ENCODE measurements around the gene PKD2L2.
"Not testable (repeated sequence)": the region's sequence is repeated elsewhere in the genome, so short reads cannot be mapped to it uniquely, and the experiment has no call there.

PKD2L2 gene

DNA sequence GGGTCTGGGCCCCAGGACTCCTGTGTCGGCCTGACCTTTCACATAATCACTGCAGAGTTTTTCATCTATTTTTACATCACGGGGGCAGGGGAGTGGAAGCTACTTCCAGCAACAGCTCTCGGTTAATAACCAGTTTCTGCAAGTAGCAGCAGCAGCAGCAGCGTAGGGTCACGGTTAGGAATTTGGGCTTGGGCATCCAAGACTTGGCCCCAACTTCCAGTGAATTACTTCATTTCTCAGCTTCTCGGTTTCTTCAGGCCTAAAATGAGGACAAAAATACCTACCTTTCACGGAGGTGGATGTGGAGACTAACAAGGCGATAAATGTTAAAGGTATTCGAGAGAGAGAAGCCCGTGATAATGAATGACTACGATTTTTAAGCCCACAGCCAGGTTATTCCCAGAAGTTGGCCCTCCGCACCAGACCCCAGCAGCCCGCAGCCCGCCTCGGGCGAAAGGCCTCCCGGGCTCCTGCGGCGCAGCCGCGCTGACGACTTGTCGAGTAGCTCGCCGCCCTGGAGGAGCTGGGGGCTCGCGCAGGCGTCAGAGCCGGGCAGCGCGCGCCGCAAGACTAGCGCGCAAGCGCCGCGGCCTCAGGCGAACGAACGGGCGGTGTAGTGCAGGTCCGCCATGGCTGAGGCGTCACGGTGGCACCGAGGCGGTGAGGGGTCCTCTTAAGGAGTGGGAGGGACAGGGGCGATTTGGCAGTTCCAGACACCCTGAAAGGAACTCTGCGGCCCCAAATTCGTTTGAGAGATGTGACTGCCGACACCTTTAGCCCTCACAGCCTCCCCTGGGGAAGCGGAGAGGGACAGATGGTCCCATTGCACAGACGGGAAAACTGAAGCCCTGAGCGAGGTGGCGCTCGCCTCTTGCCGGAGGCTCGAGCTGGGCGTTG, at the start of gene PKD2L2:
PKD2L2 (plus strand) TSS at position 595 of the 897 bp plus-strand sequence; CDS start at position 630, 35 bp downstream.
- peak within 1 kb of the TSS; percentile 59 for H3K4me3 ChIP-seq (ENCODE audit: low read depth, low read length)
- peak; percentile 61 for DNase-seq (ENCODE audit: low read depth)

DNA sequence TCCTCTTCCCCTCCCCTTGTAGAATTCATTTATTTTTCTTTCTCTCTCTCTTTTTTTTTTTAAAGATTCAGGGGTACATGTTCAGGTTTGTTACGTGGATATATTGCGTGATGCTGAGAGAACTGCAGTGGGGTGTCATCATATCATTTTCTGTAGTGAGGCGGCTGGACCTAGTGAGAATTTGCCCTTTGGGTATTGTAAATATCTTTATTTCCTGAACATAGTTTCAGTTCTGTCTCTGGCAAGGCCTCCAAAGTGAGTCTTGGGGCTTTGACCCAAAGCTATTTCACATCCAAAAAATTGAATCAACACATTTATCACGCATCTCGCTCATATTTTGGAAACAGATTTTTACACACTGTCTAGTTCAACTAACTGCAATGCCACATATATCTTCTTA, 47.0 kb upstream of the PKD2L2 start:
- H3K4me3 ChIP-seq (ENCODE audit: low read depth, low read length): no peak overlapping the region
- DNase-seq (ENCODE audit: low read depth): no peak

DNA sequence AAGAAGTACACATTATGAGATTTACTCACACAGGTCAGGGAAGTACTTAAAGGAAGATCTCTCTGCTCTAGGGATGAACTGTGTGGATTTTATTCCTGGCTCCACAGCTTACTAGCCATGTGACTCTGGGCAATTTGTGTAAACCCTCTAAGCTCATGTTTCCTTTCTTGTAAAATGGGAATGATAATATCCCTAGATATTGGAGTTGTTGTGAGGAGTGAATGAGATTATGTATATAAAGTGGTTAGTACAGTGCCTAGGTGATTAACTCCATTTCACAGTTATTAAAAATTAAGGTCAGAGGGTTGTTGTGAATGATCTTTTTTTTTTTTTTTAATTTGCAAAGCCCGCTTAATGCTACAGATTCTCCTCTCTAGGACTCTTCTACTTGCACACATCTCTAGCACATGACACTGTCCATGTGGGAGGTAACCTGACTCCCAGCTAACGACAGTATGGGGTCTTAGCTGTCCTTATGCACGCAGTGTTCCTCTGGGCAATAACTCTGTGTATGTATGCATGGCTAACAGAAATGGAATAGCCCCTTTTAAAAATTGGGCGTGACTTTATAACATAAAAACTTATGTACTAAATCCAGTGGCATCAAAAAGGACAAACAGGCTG, 45.5 kb upstream of the PKD2L2 start:
- DNase-seq (ENCODE audit: low read depth): no peak
- no peak overlapping the region for H3K4me3 ChIP-seq (ENCODE audit: low read depth, low read length)

DNA sequence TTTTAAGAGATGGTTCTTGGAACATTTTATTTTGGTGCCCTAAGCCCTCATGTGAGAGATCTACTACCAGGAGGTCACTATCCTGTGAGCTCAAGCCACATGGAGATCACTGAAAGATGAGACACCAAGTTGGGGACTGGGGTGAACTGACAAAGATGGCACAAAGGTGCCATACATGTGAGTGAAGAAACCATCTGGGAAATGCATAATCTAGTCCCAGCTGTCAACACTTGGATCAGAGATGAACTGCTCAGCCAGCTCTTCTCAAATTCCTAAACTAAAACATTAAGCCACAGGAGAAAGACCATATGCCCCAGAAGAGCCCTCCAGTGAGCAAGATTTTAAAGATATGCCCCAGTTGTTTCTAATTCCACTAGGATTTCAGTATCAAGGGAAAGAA, 43.8 kb upstream of the PKD2L2 start:
- no peak overlapping the region for H3K4me3 ChIP-seq (ENCODE audit: low read depth, low read length)
- no peak for DNase-seq (ENCODE audit: low read depth)

DNA sequence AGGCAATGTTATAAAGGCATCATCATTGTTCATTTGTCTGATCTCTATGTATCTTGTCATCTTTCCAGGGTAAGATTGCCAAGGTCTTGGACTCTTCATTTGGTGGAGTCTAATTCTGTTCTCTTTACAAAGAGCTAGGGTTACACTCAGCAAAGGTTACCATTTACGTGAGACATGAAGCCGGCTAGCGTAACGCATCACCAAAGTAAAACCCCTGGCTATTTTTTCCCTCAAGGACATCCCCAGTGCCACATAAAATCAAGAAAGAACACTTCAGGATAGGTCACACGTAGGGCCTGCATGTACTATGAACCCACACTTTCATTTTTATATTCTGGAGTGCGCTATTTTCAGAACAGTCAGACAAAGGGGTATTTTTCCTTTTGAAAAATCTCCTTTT, 41.6 kb upstream of the PKD2L2 start:
- no peak overlapping the region for H3K4me3 ChIP-seq (ENCODE audit: low read depth, low read length)
- no peak for DNase-seq (ENCODE audit: low read depth)

DNA sequence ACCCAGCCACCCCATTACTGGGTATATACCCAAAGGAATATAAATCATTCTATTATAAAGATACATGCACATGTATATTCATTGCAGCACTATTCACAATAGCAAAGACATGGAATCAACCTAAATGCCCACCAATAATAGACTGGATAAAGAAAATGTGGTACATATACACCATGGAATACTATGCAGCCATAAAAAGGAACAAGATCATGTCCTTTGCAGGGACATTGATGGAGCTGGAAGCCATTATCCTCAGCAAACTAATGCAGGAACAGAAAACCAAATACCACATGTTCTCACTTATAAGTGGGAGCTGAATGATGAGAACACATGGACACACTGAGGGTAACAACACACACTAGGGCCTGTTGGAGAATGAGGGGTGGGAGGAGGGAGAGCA, 36.1 kb upstream of the PKD2L2 start:
- not testable (repeated sequence) for DNase-seq (ENCODE audit: low read depth)

DNA sequence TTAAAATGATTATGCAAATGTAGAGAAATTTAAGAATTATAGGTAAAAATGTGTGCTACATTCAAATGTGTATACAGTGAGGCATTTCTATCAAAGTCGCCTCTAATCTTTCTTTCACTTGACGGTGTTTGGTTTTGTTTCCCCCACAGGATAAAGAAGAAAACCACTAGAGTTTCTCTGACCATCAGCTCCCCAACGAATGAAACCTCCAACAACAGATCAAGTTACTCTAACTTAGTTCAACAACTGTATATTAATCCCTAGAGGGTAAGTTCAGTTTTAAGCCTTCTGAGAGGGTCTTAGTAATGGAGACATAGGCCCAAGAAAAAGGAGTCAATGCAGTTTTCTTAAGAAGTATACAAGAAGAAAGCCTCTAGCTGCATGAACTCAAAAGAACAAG, 33.1 kb upstream of the PKD2L2 start:
- DNase-seq (ENCODE audit: low read depth): no peak

More for the DNA sequence above, 36.1 kb upstream of the PKD2L2 start:
- not testable (repeated sequence) for H3K4me3 ChIP-seq (ENCODE audit: low read depth, low read length)

DNA sequence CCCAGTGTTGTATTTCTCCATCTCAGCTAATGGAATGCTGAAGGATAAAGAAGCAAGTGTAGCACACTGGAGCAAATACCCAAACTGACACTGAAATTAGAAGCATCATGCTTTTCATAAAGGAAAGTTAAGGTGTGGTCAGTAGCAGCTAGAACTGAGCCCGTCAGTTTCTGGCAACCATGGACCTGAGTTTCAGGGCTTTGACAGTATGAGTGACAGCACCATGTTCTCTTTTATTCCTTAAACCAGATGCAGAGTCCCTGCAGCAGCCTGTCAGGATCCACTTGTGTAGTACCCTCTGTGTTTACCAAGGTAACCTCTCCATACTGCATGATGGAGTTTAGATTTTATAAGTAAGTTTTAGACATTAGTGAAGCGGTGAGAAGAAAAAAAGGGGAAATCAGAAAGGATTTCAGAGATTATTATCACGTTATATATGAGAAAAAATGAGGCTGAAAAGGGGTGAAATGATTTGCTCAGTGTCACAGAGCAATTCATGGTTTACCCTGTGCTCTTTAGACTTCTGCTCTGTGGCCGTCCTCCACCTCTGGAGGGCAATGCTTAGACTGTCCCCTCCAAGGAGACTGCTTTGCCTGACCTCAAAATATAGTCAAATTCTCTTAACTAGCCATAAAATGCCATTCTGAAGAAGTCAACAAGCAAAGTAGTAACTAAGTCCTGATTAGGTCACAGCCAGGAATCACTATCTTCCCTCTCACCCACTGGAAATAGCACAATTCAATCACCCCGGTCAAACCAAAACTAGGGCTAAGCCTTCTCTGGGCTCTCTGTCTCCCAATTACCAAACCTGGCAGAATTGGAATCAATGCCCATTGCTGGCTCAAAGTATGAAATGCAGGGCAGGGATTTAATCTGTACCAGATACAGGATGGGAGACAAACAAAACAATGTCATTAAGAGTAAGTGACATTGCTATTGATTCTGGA, 32.1 kb upstream of the PKD2L2 start:
- no peak overlapping the region for H3K4me3 ChIP-seq (ENCODE audit: low read depth, low read length)
- DNase-seq (ENCODE audit: low read depth): no peak

More for the DNA sequence above, 33.1 kb upstream of the PKD2L2 start:
- H3K4me3 ChIP-seq (ENCODE audit: low read depth, low read length): no peak overlapping the region

DNA sequence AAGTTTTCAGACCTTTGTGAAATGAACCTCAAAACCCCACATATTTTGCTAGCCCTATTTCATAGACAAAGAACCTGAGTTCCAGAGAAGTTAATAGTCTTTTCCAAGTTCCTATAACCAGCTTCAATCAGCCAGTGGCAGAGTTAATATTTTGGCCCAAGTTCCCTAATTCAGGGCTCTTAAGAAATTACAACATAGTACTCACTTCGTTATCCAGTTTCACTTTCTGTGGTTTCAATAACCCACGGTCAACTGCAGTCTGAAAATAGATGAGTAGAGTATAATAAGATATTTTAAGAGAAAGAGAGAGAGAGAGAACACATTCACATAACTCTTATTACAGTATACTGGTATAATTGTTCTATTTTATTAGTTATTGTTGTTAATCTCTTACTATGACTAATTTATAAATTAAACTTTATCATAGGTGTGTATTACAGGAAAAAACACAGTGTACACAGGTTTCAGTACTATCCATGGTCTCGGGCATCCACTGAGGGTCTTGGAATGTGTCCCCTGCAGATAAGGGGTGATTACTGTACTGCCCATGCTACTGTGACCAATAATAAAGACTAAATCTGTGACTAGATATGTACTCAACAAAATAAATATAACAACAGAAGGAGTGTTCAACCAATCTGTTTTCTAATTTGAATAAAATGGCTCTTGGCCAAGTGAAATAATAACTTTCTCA, 30.9 kb upstream of the PKD2L2 start:
- DNase-seq (ENCODE audit: low read depth): no peak
- no peak overlapping the region for H3K4me3 ChIP-seq (ENCODE audit: low read depth, low read length)

DNA sequence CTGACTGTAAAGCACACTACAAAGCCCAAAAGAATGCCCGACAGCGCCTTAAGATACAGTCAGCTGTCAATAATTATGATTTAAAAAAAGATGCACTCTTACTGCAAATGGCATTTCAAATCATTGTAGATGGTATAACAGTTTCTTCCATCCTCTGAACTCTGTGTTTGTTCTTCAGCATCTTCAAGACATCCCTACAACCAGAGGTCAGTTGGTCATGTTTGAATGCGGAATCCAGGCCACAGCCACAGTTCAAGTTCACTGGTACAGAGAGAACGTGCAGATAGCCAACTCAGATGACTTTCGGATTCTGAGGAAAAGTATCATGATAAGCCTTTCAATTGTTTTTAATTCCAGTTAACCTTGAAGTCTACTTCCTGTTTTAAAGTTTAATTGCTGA, 30.3 kb upstream of the PKD2L2 start:
- no peak for DNase-seq (ENCODE audit: low read depth)
- no peak overlapping the region for H3K4me3 ChIP-seq (ENCODE audit: low read depth, low read length)

DNA sequence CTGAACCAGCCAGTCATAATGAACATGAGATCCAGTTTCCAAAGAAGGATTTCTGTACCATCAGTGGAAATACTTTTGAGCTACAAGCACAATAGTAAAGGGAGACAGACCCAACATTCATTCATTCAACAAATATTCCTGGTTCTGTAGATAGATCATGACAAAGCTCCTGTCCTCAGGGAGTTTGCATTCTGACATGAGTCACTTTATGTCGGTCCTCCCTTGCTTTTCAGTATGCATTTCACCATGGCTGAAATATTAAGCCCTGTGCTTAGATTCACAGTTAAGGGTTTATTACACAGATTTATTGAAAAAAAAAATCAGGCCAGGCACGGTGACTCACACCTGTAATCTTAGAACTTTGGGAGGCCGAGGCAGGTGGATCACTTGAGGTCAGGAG, 27.0 kb upstream of the PKD2L2 start:
- no peak for DNase-seq (ENCODE audit: low read depth)

DNA sequence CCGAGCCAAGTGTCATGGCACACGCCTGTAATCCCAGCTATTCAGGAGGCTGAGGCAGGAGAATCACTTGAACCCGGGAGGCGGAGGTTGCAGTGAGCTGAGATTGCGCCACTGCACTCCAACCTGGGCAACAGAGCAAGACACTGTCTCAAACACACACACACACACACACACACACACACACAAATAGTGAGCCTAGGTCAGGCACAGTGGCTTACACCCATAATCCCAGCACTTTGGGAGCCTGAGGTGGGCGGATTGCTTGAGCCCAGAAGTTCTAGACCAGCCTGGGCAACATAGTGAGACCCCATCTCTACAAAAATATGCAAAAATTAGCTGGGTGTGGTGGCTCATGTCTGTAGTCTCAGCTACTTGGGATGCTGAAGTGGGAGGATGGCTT, 25.6 kb upstream of the PKD2L2 start:
- H3K4me3 ChIP-seq (ENCODE audit: low read depth, low read length); DNase-seq (ENCODE audit: low read depth): not testable (repeated sequence)

More for the DNA sequence above, 27.0 kb upstream of the PKD2L2 start:
- H3K4me3 ChIP-seq (ENCODE audit: low read depth, low read length): no peak overlapping the region

DNA sequence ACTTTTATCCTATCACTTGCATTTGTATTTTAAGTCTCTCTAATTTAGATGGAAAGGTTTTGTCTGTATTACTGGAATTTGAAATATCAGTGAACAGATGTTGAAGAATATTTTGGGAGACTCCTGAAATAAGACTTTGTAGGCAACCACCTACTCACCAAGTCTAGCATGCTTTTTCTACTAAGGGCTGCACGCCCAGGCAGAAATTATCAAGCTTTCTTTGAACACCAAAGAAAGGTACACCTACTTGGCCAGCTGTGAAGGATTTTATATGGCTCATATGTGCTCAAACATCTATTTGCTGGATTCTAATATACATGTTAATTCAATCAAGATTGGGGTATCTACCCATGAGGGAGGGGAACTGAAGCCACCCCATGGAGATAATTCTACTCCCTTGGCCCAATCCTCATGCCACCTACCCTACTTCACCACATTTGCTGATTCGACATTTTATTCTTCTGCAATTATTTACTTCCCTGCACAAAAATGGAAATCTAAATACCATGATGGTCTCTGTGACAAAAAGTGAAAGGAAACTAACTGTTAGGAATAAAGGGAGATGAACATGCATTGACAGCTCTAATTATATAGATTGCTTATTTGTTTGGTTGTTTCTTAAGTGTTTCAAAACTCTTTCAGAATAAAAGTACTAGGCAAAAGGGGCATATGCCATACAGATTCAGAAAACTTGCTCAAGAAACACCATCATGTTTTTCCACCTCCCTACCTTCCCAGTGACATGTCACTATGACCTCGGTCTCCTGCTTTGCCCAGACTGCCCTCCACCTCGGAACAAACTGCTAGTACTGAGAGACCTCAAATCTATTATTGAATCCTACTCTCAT, 22.5 kb upstream of the PKD2L2 start:
- H3K4me3 ChIP-seq (ENCODE audit: low read depth, low read length): no peak overlapping the region
- no peak for DNase-seq (ENCODE audit: low read depth)

DNA sequence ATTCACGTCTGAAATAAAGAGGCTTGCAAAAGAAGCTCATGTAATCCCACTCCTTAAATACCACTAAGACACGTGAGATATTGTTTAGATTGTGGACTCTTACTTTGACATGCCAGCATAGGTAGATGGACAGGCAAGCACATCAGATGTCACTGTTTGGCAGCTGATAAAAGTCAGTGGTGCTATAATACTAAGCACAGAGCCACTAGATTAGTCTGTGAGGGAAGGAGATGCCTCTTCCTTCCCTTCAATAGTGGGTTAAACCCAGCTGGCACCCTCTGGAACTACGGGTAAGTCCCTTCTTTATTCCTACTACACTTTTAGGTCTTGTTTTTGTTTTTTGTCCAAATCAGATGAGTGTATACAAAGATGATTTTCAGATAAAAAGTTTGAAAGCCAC, 21.6 kb upstream of the PKD2L2 start, which contains the start of gene MYOT:
MYOT (plus strand) TSS at position 197 of the 400 bp plus-strand sequence. CDS start 2,792 bp downstream, outside the sequence.
- DNase-seq (ENCODE audit: low read depth): no peak
- H3K4me3 ChIP-seq (ENCODE audit: low read depth, low read length): no peak within 1 kb of the TSS

DNA sequence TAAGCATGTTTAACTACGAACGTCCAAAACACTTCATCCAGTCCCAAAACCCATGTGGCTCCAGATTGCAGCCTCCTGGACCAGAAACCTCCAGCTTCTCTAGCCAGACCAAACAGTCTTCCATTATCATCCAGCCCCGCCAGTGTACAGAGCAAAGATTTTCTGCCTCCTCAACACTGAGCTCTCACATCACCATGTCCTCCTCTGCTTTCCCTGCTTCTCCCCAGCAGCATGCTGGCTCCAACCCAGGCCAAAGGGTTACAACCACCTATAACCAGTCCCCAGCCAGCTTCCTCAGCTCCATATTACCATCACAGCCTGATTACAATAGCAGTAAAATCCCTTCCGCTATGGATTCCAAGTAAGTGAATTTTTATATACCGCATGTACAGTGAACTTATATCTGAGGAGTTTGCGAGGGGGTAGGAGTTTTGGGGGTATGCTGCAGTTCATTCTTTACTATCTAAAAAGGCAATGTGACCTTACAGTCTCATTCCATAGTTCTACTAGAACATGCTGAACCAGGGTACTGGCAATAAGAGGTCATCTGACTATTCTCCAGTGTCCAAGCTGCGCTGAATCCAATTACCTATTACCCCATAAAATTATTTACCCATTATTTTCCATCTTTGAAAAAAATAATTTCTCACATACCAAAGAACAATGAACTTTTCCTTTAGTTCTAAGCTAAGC, 18.5 kb upstream of the PKD2L2 start:
- H3K4me3 ChIP-seq (ENCODE audit: low read depth, low read length): no peak overlapping the region
- DNase-seq (ENCODE audit: low read depth): no peak

DNA sequence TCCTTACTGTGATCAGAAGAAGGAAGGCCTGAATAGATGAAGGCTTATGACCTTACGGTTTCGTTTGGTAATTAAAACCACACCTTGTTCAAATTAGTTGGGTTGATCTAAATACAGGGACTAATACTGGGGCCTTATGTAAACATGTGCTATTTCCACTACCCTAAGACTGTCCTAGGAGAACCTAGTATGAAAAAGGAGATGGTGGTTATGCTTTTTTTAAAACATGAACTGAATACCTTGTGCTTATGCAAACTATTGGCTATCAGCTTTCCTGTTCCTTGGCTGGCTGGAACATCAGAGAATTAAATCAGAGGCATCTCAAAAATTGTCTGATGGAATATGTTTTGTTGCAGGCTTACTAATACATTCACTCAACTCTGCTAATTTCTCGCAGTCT, 17.7 kb upstream of the PKD2L2 start:
- H3K4me3 ChIP-seq (ENCODE audit: low read depth, low read length): no peak overlapping the region
- no peak for DNase-seq (ENCODE audit: low read depth)

DNA sequence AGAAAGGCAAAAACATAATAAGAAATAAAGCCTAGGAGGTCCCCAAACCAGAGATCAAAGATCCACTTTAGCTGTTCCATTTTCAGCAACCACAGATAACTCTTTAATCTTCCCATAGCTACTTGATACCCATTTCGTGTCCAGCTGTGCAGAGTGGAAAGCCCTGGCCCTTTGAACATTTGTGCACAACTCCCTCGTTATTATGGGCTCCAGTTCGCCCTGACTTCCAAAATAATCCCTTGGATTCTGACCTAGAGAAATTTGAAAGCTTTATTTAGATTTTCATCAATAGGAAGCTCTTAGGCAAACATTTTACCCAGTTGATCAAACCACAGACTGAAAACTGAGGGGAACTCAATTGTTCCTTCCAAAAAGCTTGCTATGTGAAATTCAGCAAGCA, 16.8 kb upstream of the PKD2L2 start:
- no peak overlapping the region for H3K4me3 ChIP-seq (ENCODE audit: low read depth, low read length)

DNA sequence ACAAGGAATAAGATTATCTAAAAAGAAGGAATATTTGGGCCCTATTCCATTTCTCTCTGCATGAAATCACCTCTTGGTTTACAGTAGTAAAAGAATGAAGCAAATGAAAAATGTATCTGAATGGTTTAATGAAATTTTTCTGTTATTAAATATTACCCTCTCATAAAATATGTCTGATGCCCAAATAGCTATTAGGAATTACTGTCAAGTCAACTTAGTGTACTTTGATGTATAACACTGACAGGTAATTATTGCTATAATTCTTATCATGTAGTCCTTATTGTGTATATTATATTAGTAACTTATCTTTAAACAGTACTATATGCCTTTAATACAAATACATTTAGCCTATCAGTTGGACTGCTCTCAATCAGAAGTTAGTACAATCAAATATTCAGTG, 13.2 kb upstream of the PKD2L2 start:
- no peak overlapping the region for H3K4me3 ChIP-seq (ENCODE audit: low read depth, low read length)
- DNase-seq (ENCODE audit: low read depth): no peak

More for the DNA sequence above, 16.8 kb upstream of the PKD2L2 start:
- DNase-seq (ENCODE audit: low read depth): no peak

Data from skeletal muscle cell (primary cell).